ENCODE results near the gene TMEM174.

DNA sequence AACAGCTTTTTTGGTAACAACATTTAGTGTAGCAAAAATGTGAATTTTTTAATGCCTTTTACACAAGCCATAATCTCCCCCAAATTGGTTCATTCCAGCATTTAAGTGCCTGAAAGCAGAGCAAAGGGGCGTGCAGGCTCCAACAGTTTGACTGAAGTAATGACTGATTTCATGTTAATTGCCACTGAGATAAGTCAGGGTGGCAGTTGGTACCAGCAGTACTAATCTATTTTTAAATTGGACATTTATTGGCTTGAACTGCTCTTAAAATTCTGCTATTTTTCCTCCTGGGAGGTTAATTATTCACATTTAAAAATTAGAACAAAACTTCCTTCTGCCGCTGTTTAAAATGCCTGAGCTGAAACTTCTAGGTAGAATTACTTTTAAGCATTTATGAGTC is 40.2 kb upstream of the TMEM174 start:
- TF ChIP-seq, protein P1, sequence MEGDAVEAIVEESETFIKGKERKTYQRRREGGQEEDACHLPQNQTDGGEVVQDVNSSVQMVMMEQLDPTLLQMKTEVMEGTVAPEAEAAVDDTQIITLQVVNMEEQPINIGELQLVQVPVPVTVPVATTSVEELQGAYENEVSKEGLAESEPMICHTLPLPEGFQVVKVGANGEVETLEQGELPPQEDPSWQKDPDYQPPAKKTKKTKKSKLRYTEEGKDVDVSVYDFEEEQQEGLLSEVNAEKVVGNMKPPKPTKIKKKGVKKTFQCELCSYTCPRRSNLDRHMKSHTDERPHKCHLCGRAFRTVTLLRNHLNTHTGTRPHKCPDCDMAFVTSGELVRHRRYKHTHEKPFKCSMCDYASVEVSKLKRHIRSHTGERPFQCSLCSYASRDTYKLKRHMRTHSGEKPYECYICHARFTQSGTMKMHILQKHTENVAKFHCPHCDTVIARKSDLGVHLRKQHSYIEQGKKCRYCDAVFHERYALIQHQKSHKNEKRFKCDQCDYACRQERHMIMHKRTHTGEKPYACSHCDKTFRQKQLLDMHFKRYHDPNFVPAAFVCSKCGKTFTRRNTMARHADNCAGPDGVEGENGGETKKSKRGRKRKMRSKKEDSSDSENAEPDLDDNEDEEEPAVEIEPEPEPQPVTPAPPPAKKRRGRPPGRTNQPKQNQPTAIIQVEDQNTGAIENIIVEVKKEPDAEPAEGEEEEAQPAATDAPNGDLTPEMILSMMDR (conservative IDR thresholded peaks at IDR 0.05 in 1 of 2, IDR thresholded peaks at IDR 0.05 in 1 of 2; ENCODE audit: low read depth in 1 of 2, low read length in 2 of 2), result no peak
- TF ChIP-seq EZH2 (IDR thresholded peaks at IDR 0.05; ENCODE audit: low read length, missing control alignments), result no peak
